K562 (cell line): ENCODE measurements around the gene CD84. TPM values are rescaled to one million over a fixed set of nuclear protein-coding genes. Genes with fewer than 3 reads are reported as not detected.

Experiments used
- CBFB ChIP-seq: sonication (generic); formaldehyde crosslinking; IDR thresholded peaks from 2 replicates; pipeline ENCODE4 v1.4.0; 2020; ENCODE audit warnings: mild to moderate bottlenecking, missing genetic modification reagents
- CEBPB ChIP-seq: fragments of 450-650 bp; IDR thresholded peaks from 2 replicates; pipeline ENCODE4 v1.6.1; 2016; ENCODE audit warnings: missing genetic modification characterization, missing compliant biosample characterization
- CHAMP1 ChIP-seq: fragments of 450-650 bp; IDR thresholded peaks from 2 replicates; pipeline ENCODE4 v1.6.1; 2016; ENCODE audit warnings: mild to moderate bottlenecking
- CLOCK ChIP-seq: fragments of 250-450 bp; sonication (Bioruptor Pico); IDR thresholded peaks from 2 replicates; pipeline ENCODE4 v1.4.0; 2020; ENCODE audit warnings: mild to moderate bottlenecking, moderate library complexity, borderline replicate concordance
- DNMT1 ChIP-seq: fragments of 450-650 bp; IDR thresholded peaks from 2 replicates; pipeline ENCODE4 v1.6.1; 2016; ENCODE audit warnings: antibody characterized with exemption, mild to moderate bottlenecking
- HNRNPK ChIP-seq: fragments of 200-400 bp; formaldehyde crosslinking; IDR thresholded peaks from one replicate; pipeline ENCODE4 v1.6.1; 2018; ENCODE audit warnings: mild to moderate bottlenecking, low read depth, low read length; ENCODE audit not compliant: poor library complexity, severe bottlenecking
- NFRKB ChIP-seq: fragments of 450-650 bp; IDR thresholded peaks from 2 replicates; pipeline ENCODE4 v1.6.1; 2016; ENCODE audit warnings: low read depth
- PHB ChIP-seq: fragments of 250-450 bp; sonication (Bioruptor Pico); IDR thresholded peaks from 2 replicates; pipeline ENCODE4 v1.5.0; 2021
- PHF8 ChIP-seq: fragments of 200-600 bp; sonication (generic); IDR thresholded peaks from 2 replicates; pipeline ENCODE4 v1.6.1; 2012; ENCODE audit warnings: mixed run types, mild to moderate bottlenecking, inconsistent platforms, low read length, moderate library complexity, borderline replicate concordance
- RAD21 ChIP-seq, 2 experiments: fragments of 250-450 bp in 1 of 2; fragments of 450-650 bp in 1 of 2; sonication (Bioruptor Pico) in 1 of 2; formaldehyde crosslinking in 1 of 2; IDR thresholded peaks in 1 of 2; conservative IDR thresholded peaks in 1 of 2; 2 replicates each; pipeline versions ENCODE4 v1.4.0 to v1.8.0; 2020 to 2022; ENCODE audit warnings: mild to moderate bottlenecking in 2 of 2, moderate library complexity in 1 of 2
- ZBTB8A ChIP-seq: fragments of 450-650 bp; IDR thresholded peaks from 2 replicates; pipeline ENCODE4 v1.6.1; 2018; ENCODE audit warnings: mild to moderate bottlenecking, moderate library complexity; ENCODE audit not compliant: partially characterized antibody
- ZKSCAN8 ChIP-seq: fragments of 200-800 bp; sonication (Bioruptor generic); IDR thresholded peaks from 2 replicates; pipeline ENCODE4 v1.6.1; 2016; ENCODE audit warnings: missing genetic modification characterization, missing compliant biosample characterization
- ZNF174 ChIP-seq: fragments of 250-450 bp; sonication (Bioruptor Pico); IDR thresholded peaks from 2 replicates; pipeline ENCODE4 v1.4.0; 2020; ENCODE audit warnings: mild to moderate bottlenecking
- ZNF407 ChIP-seq: fragments of 450-650 bp; IDR thresholded peaks from 2 replicates; pipeline ENCODE4 v1.6.1; 2016; ENCODE audit warnings: low read depth
- polyA plus RNA-seq, 8 experiments: library from polyadenylated mRNA; depleted of rRNA in 4 of 8; stranded (reverse) in 5 of 8; unstranded in 3 of 8; fragments of >200 nt; fragmentation: Nextera tagmentation in 2 of 8; fragmentation: Illumina TruSeq in 1 of 8; extraction: Ambion mirVana in 2 of 8; extraction: Trizol in 1 of 8; gene quantifications; 2 replicates each; pipeline versions ENCODE4 v1.2.1 to v1.2.3, GENCODE V29; 2011 to 2014; ENCODE audit warnings: inconsistent platforms in 1 of 8, missing spikeins in 1 of 8
- total RNA-seq, 7 experiments: library from RNA; depleted of rRNA in 6 of 7; stranded (reverse); fragments of >200 nt in 6 of 7; fragmentation: Illumina TruSeq in 2 of 7; extraction: Trizol in 2 of 7; gene quantifications; 2 replicates each; pipeline versions ENCODE4 v1.2.1 to v1.2.3, GENCODE V29; 2011 to 2021; ENCODE audit warnings: low replicate concordance in 1 of 7

The CD84 gene
- total and polyA plus RNA-seq, 9 of the 15 experiments (the other 6 are each of a cell fraction or from before 2014, with no cell fraction given) = 0.82 to 6.8 (median 2.0) TPM

GRCh38 chr1:160626509-160627342, 47.4 kb upstream of the CD84 start (continued):
- no peak for TF ChIP-seq ZBTB8A
- TF ChIP-seq HNRNPK = no peak
- TF ChIP-seq PHB = no peak
- no peak for TF ChIP-seq ZNF407
- TF ChIP-seq NFRKB = no peak
- no peak for TF ChIP-seq CEBPB (tag)
- TF ChIP-seq ZNF174 (CRISPR knock-in tag) = no peak
- no peak for TF ChIP-seq ZKSCAN8 (CRISPR knock-in tag)
- no peak for TF ChIP-seq CHAMP1
- TF ChIP-seq CLOCK = no peak
- 0 out of 4 replicates have a peak, but pooled peaks of 1 of the 2 experiments have one; percentile 10 for TF ChIP-seq RAD21 (CRISPR knock-in tag; conservative IDR thresholded peaks at IDR 0.05 in 1 of 2, IDR thresholded peaks at IDR 0.05 in 1 of 2)
- TF ChIP-seq DNMT1 = no peak
- TF ChIP-seq CBFB (CRISPR knock-in tag) = no peak
- TF ChIP-seq PHF8 = no peak
